HL-60/S4 (cell line): ENCODE measurements around the gene C17orf107.

Source experiments
- in situ Hi-C: fragments of 300-500 bp; cut with MboI; formaldehyde crosslinking; loops from 2 replicates; pipeline ENCODE4 v1.14.3; 2022; ENCODE audit warnings: low sequenced_read_pairs

Gene C17orf107

DNA sequence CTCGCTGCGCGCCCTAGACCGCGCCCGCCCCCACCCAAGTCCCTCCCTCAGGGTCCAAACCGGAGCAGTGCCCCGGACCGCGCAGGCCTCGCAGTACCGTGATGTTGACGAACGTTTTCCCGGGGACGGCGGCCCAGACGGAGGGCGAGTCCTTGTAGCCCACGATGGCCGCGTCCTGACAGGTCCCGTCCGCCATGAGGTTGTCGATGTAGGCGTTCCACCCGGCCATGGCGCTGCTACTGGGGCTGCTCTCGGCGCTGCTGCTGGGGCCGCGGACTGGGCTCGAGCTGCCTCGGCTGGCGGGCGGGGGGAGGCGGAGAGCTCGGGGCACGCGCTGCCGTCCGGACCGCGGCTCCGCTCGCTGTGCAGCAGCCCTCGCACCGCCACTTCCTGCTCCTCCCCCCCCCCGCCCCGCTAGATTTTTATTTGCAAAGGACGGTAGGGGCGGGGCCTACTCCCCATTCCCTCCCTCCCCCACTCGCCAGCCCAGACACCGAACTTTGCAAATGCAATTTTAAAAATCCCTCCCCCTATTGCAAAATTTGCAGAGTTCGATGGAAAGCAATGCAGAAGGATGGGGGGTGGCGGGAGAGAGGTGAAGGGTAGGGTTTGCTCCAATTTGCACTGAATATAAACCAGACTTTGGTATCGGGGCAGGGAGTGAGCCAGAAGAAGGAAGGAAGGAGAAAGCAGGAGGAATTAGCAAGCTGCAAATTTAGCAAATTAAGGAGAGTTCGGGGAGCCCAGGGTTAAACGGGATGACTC lies 49.0 kb downstream of the C17orf107 start, which contains the start of gene PFN1:
PFN1 (minus strand) TSS at position 365 of the 765 bp plus-strand sequence; CDS start at position 229, 136 bp downstream.
- in situ Hi-C loops = no loop called here

GRCh38 chr17:4948931-4949320 lies 49.6 kb downstream of the C17orf107 start:
- in situ Hi-C loops = no loop called here

DNA sequence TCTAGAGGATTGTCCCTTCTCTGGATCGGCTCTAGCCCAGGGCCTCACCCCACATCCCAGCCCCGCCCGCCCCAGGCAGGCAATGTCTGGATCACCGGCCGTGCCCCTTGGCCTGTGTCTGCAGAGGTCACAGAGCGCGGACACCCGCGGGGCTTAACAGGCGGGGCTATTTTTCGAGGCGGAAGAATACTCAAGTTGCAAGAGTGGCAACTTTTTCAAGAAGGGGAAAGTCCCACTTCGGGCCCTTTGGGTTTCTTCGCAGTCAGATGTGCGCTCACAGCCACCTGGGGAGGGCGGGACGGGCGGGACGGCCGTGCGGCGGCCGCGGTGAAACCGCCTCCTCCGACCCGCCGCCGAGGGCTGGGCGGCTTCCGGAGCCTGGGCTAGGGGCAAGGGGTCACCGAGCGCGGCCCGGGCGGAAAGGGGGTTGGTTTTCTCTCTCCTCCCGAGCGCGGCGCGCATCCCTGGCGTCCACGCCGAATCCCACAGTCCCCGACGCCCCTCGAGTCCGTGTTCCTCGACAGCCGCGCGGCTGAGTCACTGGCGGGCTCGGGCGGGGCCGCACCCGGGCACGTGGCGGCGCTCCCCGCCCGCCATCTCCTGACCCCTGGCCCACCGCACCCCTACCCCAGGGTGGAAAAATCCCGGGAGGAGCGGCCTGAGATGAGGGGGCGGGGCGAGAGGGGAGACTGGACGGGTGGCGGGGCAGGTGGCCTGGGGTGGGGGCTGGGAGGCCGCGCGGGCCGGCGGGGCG lies 50.2 kb downstream of the C17orf107 start:
- in situ Hi-C loops = no loop called here

DNA sequence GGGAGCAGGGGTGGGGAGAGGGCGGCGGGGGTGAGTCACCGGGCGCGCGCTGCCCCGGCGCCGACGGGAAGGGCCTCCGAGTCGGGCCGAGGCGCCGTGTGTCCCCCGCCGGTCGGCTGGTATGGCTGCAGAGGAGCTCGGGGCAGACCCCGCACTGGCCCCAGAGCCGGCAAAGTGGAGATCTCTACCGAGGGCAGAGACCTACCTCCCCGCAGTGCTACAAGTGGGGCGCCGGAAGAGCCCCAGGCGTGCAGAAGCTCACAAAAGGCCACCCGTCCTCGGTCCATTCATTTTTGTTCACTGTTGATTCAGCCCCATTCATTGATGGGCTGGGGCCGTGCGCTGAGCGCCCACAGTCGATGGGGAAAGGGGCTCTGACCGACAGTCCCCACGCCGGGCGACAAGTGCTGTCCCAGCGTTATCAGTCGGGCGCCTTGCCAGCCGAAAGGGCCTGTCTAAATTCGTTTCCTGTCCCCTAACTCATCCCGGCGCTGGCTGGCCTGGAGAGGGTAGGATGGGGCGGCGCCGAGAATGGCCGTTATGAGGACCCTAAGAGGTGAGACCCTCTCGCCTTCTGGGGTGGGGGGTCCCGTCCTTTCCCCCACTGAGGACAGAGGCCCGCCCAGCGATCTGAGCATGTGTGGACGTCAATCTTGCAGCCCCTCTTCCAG lies 50.9 kb downstream of the C17orf107 start:
- in situ Hi-C loops = no loop called here

- in situ Hi-C loops = no loop called here
Measured at GRCh38 chr17:4950746-4951204, 51.4 kb downstream of the C17orf107 start, which contains the start of gene ENO3. ENO3 (plus strand) TSS chr17:4951119; CDS start chr17:4951830, 711 bp downstream.

GRCh38 chr17:4951486-4951885 lies 52.1 kb downstream of the C17orf107 start:
- in situ Hi-C loops = no loop called here
